GM21515 (cell line): Measurements from ENCODE around the gene ALKBH3.

Source experiments
- ATAC-seq: cut with Tn5 transposase; IDR thresholded peaks from one replicate; pipeline ENCODE4 v1.9.1; 2021; ENCODE audit not compliant: unreplicated experiment

ALKBH3 gene

GRCh38 chr11:43921561-43922294 lies 41.1 kb downstream of the ALKBH3 start:
- no peak for ATAC-seq

- ATAC-seq: no peak
These were observed 41.6 kb downstream of the ALKBH3 start for GRCh38 chr11:43922295-43922648.

GRCh38 chr11:43922744-43923405 lies 42.2 kb downstream of the ALKBH3 start:
- ATAC-seq: no peak

- ATAC-seq: no peak
These were observed 42.9 kb downstream of the ALKBH3 start for GRCh38 chr11:43923406-43924111.

GRCh38 chr11:43924112-43924855 lies 43.7 kb downstream of the ALKBH3 start:
- ATAC-seq: no peak

- ATAC-seq: no peak
These were observed 44.7 kb downstream of the ALKBH3 start for GRCh38 chr11:43925063-43925931.

- no peak for ATAC-seq
These were observed 45.4 kb downstream of the ALKBH3 start for GRCh38 chr11:43925932-43926505.

- no peak for ATAC-seq
These were observed 46.4 kb downstream of the ALKBH3 start for GRCh38 chr11:43927070-43927469.

GRCh38 chr11:43927925-43928707 lies 47.5 kb downstream of the ALKBH3 start:
- no peak for ATAC-seq

- ATAC-seq: no peak
These were observed 48.1 kb downstream of the ALKBH3 start for GRCh38 chr11:43928721-43929120.

- no peak for ATAC-seq
These were observed 50.5 kb downstream of the ALKBH3 start for GRCh38 chr11:43930868-43931716.

- ATAC-seq: no peak
These were observed 51.0 kb downstream of the ALKBH3 start for GRCh38 chr11:43931717-43932039.

GRCh38 chr11:43933226-43933607 lies 52.6 kb downstream of the ALKBH3 start:
- ATAC-seq: no peak

GRCh38 chr11:43933608-43934551 lies 53.2 kb downstream of the ALKBH3 start:
- ATAC-seq: no peak

GRCh38 chr11:43934601-43935423 lies 54.2 kb downstream of the ALKBH3 start:
- no peak for ATAC-seq

GRCh38 chr11:43935424-43935979 lies 54.9 kb downstream of the ALKBH3 start:
- no peak for ATAC-seq
